Common myeloid progenitor, CD34-positive (primary cell): ENCODE measurements around the gene CNTFR.
A peak's percentile ranks its signal among the peaks of the same experiment; 100 is the strongest.

Source experiments
- CTCF ChIA-PET: fragments of 350-600 bp; sonication (Branson Sonifier 250); formaldehyde crosslinking; loops from one replicate; lab custom pipeline; 2021; ENCODE audit warnings: antibody characterized with exemption; lab: Charles Lee
- POLR2A ChIA-PET: fragments of 350-600 bp; sonication (Branson Sonifier 250); formaldehyde crosslinking; loops from one replicate; lab custom pipeline; 2021; ENCODE audit warnings: antibody characterized with exemption; lab: Charles Lee
- DNase-seq, 3 donors: peaks; one replicate each; pipeline versions ENCODE4 v3.0.0 to v3.0.0-alpha.2; 2013
- H3K27ac ChIP-seq, 2 experiments: 1 replicate in 1 of 2; 2 replicates in 1 of 2; pipeline ENCODE4 v1.7.0; 2013; ENCODE audit warnings: inconsistent platforms in 2 of 2, low read length in 2 of 2, mild to moderate bottlenecking in 2 of 2, low read depth in 1 of 2, moderate library complexity in 1 of 2; ENCODE audit not compliant: severe bottlenecking in 2 of 2, insufficient read depth in 1 of 2, poor library complexity in 1 of 2
- H3K27me3 ChIP-seq, 5 experiments: replicated peaks in 2 of 5; 1 replicate in 3 of 5; 2 replicates in 2 of 5; pipeline versions ENCODE4 v1.6.1 to v1.7.0; 2013; ENCODE audit warnings: low read length in 4 of 5, mild to moderate bottlenecking in 2 of 5, moderate library complexity in 2 of 5, inconsistent platforms in 1 of 5; ENCODE audit not compliant: insufficient read depth in 5 of 5, control insufficient read depth in 4 of 5
- H3K36me3 ChIP-seq, 4 experiments: 1 replicate in 2 of 4; 2 replicates in 2 of 4; pipeline versions ENCODE4 v1.6.1 to v1.7.0; 2013; ENCODE audit warnings: low read length in 3 of 4, control low read depth in 1 of 4, mild to moderate bottlenecking in 1 of 4; ENCODE audit not compliant: control insufficient read depth in 4 of 4, insufficient read depth in 4 of 4
- H3K4me1 ChIP-seq, 4 experiments: 1 replicate in 3 of 4; 2 replicates in 1 of 4; pipeline versions ENCODE4 v1.6.1 to v1.7.1; 2013; ENCODE audit warnings: low read length in 3 of 4, mild to moderate bottlenecking in 3 of 4, control low read depth in 1 of 4, inconsistent platforms in 1 of 4, moderate library complexity in 1 of 4; ENCODE audit not compliant: control insufficient read depth in 4 of 4, insufficient read depth in 4 of 4; ENCODE audit errors: control extremely low read depth in 1 of 4
- H3K4me3 ChIP-seq, 7 experiments: 1 replicate in 4 of 7; 2 replicates in 3 of 7; pipeline versions ENCODE4 v1.5.1 to v1.7.0; 2013; ENCODE audit warnings: mild to moderate bottlenecking in 7 of 7, low read length in 6 of 7, moderate library complexity in 6 of 7, inconsistent platforms in 2 of 7, low read depth in 2 of 7, control low read depth in 1 of 7; ENCODE audit not compliant: insufficient read depth in 4 of 7, control insufficient read depth in 1 of 7; ENCODE audit errors: extremely low read depth in 1 of 7
- H3K9me3 ChIP-seq, 5 experiments: 1 replicate in 4 of 5; 2 replicates in 1 of 5; pipeline versions ENCODE4 v1.6.1 to v1.7.1; 2013; ENCODE audit warnings: low read length in 4 of 5, mild to moderate bottlenecking in 2 of 5, inconsistent platforms in 1 of 5, low read depth in 1 of 5, moderate library complexity in 1 of 5; ENCODE audit not compliant: control insufficient read depth in 4 of 5, insufficient read depth in 2 of 5; ENCODE audit errors: control extremely low read depth in 1 of 5
- WGBS: methylation state at CpG from one replicate; pipeline ENCODE4 v1.1.5; 2013; ENCODE audit not compliant: insufficient coverage; 5-methylcytosine and 5-hydroxymethylcytosine counted together

CNTFR gene

DNA sequence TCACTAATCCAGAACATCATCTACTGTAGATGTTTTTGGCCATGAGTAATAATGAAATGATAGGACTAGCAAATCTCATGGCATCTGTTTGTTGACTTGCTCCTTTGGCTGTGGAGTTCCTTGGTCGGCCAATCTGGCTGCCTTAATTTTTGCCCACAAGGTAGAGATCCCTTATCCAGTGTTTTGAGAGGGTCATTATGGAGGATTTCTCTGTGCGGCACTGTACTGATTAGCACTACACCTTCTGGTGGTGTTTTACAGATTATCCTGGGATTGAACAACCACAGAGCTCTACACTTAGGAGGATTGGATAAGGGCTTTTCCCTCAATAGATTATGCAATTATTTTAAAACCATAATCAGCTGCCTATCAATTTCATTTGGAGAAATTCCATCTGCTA is 63.5 kb downstream of the CNTFR start:
- no peak overlapping the region for H3K4me3 ChIP-seq
- no peak for DNase-seq
- 100% methylated on average over 1 of the region's 2 CpGs for WGBS
- H3K9me3 ChIP-seq = peaks cover 0 to under 1% (median 0%) of the 10 kb centered on the region in 5 experiments
- POLR2A ChIA-PET = no interaction called here
- H3K27me3 ChIP-seq = peaks cover 5 to 25% (median 8%) of the 10 kb centered on the region in 5 experiments
- peaks cover 0 to 13% (median 12%) of the 10 kb centered on the region in 4 experiments for H3K4me1 ChIP-seq
- CTCF ChIA-PET = no interaction called here
- H3K27ac ChIP-seq = no peak overlapping the region
- no peaks in the 10 kb centered on the region for H3K36me3 ChIP-seq

DNA sequence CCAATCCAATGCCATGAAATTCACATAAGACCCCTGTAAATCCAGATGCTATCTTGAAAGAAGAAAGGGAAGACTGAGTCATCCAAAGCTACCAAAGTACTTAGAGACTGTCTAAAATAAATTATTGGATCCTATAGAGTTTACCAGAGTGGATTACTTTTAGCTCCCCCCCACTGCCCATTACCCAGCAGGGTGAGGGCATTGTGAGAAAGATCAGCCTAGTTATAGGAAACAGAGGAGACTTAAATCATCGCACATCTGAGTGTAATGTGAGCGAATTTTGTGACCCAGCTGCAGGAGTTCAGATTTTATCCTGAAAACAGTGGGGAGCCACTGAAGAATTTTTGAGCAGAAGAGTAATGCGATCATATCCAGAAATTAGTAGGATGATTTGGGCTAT is 65.2 kb downstream of the CNTFR start:
- H3K27ac ChIP-seq = no peak overlapping the region
- peaks cover 5 to 25% (median 12%) of the 10 kb centered on the region in 5 experiments for H3K27me3 ChIP-seq
- H3K4me3 ChIP-seq = no peak overlapping the region
- ChIA-PET POLR2A (no interaction called here), CTCF (interaction anchor here (0.9 to 3.0 kb wide), 7 partner anchors 19 to 126 kb away, joined by 3 to 12 read pairs (median 4); no protein-coding TSS in a partner anchor)
- H3K36me3 ChIP-seq = no peaks in the 10 kb centered on the region
- H3K4me1 ChIP-seq = peaks cover 0 to 13% (median 12%) of the 10 kb centered on the region in 4 experiments
- H3K9me3 ChIP-seq = no peaks in the 10 kb centered on the region
- no peak for DNase-seq
- 89% methylated on average over 3 of the region's 3 CpGs for WGBS

DNA sequence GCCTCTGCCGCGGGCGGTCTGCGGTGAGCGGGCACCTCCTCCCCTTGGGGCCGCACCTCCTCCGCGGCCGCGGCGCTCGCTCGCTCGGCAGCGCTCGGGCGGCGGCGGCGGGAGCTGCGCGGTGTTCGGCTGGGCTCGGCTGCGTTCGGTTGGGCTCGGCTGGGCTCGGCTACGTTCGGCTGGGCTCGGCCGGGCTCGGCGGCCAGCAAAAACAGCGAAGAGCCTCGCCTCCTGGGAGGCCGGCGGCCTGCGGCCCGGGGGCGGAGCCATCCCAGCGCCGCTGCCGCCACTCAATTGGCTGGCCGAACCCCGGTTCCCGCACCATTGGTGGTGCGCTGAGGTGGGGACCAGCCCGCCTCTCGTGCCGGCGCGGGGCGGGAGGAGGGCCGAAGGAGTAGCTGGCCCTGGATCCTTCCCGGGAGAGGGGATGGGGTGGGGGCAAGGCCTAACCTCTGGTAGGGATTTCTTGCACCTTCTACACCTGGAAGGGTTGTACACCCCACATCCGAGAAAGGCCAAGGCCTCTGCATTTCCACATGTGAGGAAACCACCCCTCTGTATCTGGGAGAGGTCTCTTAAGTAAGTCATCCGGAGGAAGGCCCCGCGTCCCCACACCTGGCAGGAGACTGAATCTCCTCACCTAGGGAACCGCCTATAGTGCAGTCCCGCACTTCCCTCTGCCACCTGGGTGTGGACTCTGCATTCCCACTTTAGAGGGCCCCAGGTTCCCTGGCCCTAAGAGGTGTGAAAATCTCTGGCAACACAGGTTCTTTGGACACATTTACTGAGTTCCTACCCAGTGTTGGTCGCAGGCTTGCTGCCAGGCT is 66.3 kb downstream of the CNTFR start, which contains the start of gene ENHO:
Gene ENHO (minus strand): TSS at position 20 of the 827 bp plus-strand sequence. CDS start 1,295 bp downstream, outside the sequence.
- POLR2A ChIA-PET = no interaction called here
- Histone ChIP-seq H3K4me1 (peaks cover 0 to 16% (median 13%) of the 10 kb centered on the region in 4 experiments), H3K36me3 (no peaks in the 10 kb centered on the region), H3K9me3 (no peaks in the 10 kb centered on the region), H3K27me3 (peaks cover 5 to 25% (median 12%) of the 10 kb centered on the region in 5 experiments), H3K4me3 (peak within 1 kb of the TSS in 5 of 7 experiments; percentile 0 to 65 (median 50)), H3K27ac (no peak within 1 kb of the TSS)
- CTCF ChIA-PET = interaction anchor here (1.4 to 3.0 kb wide), 4 partner anchors 20 to 84 kb away, joined by 4 to 12 read pairs (median 6); no protein-coding TSS in a partner anchor
- 4% methylated on average over 49 of the region's 63 CpGs for WGBS
- peak; percentile 85 to 93 (median 91) for DNase-seq

DNA sequence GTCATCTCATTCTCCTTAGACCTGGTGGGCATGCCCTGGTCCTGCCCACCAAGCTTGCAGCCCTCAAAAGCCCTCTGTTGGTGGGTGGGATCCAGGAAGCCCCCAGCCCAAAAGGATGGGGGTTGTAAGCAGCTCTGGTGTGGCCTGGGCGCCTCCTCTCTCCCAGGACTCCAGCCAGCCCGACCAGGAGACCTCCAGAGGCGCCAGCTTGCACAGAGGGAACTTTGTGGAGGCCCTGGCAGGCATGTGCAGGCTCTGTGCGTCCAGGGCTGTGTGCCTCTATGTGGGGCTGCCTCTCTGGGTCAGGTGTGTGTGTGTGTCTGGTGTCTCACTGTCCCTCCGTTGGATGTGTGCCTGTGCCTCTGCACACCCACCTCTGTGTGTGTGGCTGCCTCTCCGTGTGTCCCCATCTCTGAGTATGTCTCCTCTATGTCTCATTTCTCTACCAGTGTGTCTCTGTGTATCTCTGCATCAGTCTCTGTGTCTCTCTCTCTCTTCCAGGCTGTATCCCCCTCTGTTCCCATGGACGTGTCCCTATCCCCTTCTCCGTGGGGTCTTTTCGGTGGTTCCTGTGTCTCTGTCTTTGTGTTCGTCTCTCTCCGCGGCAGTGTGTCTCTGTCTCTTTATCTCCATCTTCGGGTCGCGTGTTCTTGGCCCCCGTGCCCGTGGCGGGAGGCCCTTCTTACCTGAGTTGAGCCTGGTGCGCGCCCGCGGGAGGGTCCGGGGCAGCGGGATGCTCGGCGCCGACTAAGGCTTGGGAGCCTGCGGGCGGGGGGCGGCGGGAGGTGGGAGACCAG is 67.2 kb downstream of the CNTFR start:
- H3K4me3 ChIP-seq = peak overlapping the region in 5 of 7 experiments; percentile 0 to 65 (median 46)
- peaks cover 5 to 25% (median 12%) of the 10 kb centered on the region in 5 experiments for H3K27me3 ChIP-seq
- H3K9me3 ChIP-seq = no peaks in the 10 kb centered on the region
- no peak for DNase-seq
- no peaks in the 10 kb centered on the region for H3K36me3 ChIP-seq
- ChIA-PET CTCF (interaction anchor here (3.0 kb wide), 1 partner anchor 25 kb away, joined by 12 read pairs; no protein-coding TSS in a partner anchor), POLR2A (no interaction called here)
- no peak overlapping the region for H3K27ac ChIP-seq
- H3K4me1 ChIP-seq = peaks cover 0 to 25% (median 15%) of the 10 kb centered on the region in 4 experiments
- WGBS = 23% methylated on average over 30 of the region's 31 CpGs

DNA sequence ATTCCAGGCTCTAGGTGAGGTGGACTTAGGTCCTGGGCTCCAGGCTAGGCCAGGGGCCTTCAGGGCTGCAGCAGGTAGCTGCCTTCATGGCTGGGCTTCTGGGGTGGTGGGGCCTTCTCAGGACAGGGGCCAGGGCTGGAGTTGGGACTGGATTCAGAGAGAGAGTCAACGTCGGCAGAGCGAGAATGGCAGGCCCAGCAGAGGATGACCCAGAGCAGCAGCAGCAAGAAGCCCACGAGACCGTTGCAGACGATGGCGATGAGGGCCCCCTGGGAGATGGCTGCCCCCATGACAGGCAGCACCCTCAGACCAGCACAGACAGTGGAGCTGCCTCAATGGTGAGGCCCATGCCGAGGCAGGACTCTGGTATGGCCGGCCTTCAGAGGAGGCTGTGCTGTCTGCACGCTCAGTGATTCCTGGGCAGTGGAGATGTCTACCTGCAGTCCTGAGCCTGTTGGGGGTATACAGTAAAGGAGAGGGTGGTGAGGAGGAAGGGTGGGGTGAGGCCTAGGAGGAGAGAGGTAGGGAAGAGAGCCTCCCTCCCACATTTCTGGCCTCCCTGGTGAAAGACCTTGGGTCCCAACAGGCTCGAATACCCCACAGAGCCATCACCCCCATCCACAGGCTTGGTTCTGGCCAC is 68.0 kb downstream of the CNTFR start:
- no peak overlapping the region for H3K4me3 ChIP-seq
- POLR2A ChIA-PET = no interaction called here
- H3K4me1 ChIP-seq = peaks cover 0 to 27% (median 15%) of the 10 kb centered on the region in 4 experiments

DNA sequence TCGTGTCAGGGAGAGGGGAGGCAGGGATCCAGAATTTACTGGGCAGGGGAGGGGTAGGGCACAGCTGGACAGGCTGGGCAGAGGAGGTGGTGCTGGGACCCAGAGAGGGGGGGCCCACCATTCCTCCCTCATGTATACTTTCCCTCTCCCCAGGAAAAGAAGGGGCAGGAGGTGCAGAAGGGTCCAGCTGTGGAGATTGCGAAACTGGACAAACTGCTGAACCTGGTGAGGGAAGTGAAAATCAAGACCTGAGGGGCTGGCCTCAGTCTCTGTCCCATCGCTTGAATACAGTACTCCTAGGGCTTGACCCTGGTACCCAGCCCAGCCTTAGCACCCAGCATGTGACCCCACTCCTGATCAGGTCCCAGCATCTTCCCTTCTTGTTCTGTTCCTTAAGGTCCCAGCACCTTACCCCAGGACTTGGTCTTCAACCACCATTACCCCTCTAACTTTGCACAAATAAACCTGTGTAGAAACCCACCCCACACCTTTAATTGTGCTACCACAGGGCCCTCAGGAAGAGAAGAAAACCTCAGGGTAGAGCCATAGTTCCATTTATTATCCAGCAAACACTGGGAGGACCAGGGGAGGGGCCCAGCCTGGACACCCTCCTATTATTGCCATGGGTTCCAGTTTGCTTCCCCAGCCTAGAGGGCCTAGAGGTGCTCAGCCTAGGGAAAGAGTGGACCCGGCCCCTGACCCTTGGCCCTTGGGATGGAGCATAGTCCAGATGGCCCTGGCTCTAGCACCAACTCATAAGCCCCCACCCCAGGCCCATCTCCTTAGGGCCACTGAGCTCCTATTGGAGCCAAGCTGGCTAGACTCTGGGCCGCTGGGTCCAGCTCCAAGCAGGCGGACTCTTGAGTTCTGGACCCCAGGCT is 68.8 kb downstream of the CNTFR start:
- Histone ChIP-seq H3K9me3 (no peaks in the 10 kb centered on the region), H3K36me3 (no peaks in the 10 kb centered on the region), H3K27ac (no peak overlapping the region), H3K4me3 (no peak overlapping the region), H3K4me1 (peaks cover 0 to 27% (median 15%) of the 10 kb centered on the region in 4 experiments), H3K27me3 (peaks cover 3 to 23% (median 12%) of the 10 kb centered on the region in 5 experiments)
- DNase-seq = no peak
- ChIA-PET POLR2A (no interaction called here), CTCF (interaction anchor here (0.8 to 3.1 kb wide), 3 partner anchors 19 to 84 kb away, joined by 3 to 15 read pairs (median 10); no protein-coding TSS in a partner anchor)
- 98% methylated on average over 5 of the region's 6 CpGs for WGBS

More for the DNA sequence above, 68.0 kb downstream of the CNTFR start:
- Histone ChIP-seq H3K27me3 (peaks cover 5 to 25% (median 12%) of the 10 kb centered on the region in 5 experiments), H3K36me3 (no peaks in the 10 kb centered on the region), H3K27ac (no peak overlapping the region), H3K9me3 (no peaks in the 10 kb centered on the region)
- CTCF ChIA-PET = interaction anchor here (0.8 kb wide), 1 partner anchor 85 kb away, joined by 3 read pairs; no protein-coding TSS in a partner anchor
- 98% methylated on average over 10 of the region's 11 CpGs for WGBS
- no peak for DNase-seq
